Measurements from ENCODE around the gene PHF2.

Gene PHF2

DNA sequence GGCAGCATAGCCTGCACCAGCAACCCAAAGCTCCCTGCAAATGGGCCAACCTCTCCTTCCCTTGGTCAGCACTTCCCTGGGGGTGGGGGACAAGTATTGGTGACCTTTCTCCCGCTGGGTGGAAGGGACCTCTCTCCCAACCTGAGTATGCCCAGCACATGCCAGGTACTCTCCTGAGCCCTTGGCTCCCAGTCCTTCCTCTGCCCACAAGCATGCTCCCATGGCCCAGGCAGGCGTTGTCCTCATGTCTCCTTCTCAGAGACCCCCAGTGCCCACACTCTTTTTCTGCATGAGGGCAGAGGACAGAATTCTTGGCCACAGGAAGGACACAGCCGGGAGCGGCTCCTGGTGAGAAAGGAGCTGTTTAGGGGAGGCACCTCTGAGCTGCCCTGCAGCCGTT, 60.3 kb downstream of the PHF2 start:
- no peak for DNase-seq
- in situ Hi-C loops (cut with MboI; ENCODE audit: low pct_unique_long_range_greater_than_20kb, low sequenced_read_pairs) = no loop called here

DNA sequence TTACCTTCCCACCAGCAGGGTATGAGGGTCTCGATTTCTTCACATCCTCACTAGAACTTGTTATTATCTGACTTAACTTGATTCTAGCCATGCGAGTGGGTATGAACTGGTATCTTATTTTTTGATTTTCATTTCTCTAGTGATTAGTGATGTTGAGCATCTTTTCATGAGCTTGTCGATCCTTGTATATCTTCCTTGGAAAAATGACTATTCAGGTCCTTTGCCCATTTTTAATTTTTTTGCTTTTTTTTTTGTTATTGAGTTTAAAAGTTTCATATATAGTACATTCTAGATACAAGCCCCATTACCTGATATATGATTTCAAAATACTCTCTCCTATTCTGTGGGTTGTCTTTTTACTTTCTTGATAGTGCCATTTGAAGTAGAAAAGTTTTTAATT, 61.5 kb downstream of the PHF2 start:
- DNase-seq = no peak
- in situ Hi-C loops (cut with MboI; ENCODE audit: low pct_unique_long_range_greater_than_20kb, low sequenced_read_pairs) = no loop called here

- DNase-seq = no peak
- in situ Hi-C loops (cut with MboI; ENCODE audit: low pct_unique_long_range_greater_than_20kb, low sequenced_read_pairs) = no loop called here
These were observed 63.6 kb downstream of the PHF2 start for GRCh38 chr9:93640027-93640426.

- no peak for DNase-seq
- in situ Hi-C loops (cut with MboI; ENCODE audit: low pct_unique_long_range_greater_than_20kb, low sequenced_read_pairs) = no loop called here
These were observed 66.6 kb downstream of the PHF2 start for GRCh38 chr9:93642961-93643360.

GRCh38 chr9:93644397-93645088, 68.2 kb downstream of the PHF2 start:
- in situ Hi-C loops (cut with MboI; ENCODE audit: low pct_unique_long_range_greater_than_20kb, low sequenced_read_pairs) = no loop called here
- no peak for DNase-seq

- DNase-seq = no peak
- in situ Hi-C loops (cut with MboI; ENCODE audit: low pct_unique_long_range_greater_than_20kb, low sequenced_read_pairs) = no loop called here
These were observed 68.9 kb downstream of the PHF2 start for GRCh38 chr9:93645149-93645889.

DNA sequence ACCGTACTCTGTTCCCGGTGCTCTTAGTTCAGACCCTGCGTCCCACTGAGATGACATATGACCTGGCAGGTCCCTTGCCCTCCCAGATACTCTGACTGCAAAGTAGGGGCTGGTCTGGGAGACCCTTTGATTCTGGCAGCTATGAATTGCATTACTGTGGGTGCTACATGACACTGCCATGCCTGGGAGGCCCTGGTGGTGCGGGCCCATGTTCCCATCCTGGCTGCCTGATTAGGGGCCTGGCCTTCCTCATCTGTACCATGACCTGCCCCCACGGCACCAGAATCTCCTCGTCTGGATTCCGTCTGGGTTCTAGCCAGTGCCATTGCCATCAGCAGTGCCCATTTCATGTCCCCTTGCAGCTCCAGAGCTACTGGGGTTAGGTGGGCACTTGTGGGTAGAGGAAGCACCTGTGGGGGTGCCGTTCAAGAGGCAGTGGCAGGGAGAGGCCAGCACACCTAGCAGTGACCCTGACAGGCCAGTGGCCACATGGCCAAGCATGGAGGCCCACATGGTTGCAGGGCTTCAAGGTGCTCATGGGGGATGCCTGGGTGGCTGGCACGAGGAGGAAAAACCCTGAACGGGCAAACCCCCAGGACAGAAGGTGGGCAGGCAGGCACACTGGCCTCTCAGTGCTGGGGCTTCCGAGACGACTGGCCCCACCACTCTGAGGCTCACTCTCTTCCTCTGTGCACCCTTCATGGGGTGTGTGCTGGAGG, 69.7 kb downstream of the PHF2 start:
- in situ Hi-C loops (cut with MboI; ENCODE audit: low pct_unique_long_range_greater_than_20kb, low sequenced_read_pairs) = no loop called here
- no peak for DNase-seq

DNA sequence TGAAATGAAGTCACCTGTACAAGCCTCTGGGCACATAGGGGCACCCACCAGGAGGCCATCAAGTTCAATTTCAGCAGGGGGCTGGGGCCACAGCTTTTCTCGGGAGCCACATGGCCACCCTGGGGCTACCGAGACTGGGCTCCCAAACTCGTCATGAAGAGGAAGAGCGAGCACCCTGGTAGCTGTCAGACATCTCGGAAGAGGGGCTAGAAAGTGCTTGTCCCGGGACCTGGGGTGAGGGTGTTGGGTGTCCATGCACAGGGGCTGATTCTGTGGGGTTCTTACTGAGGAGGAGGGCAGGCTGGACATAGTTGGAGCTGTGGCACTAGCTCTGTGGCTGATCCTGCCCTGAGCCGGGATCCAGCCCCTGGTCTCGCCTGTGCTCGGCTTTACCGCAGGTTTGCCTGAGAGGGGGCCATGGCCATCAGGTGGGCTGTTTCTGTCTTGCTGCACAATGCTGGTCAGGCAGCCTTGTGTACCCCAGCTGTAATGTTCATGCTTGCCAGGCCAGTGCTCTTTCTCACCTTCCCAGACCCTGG, 70.3 kb downstream of the PHF2 start:
- in situ Hi-C loops (cut with MboI; ENCODE audit: low pct_unique_long_range_greater_than_20kb, low sequenced_read_pairs) = no loop called here
- no peak for DNase-seq

- in situ Hi-C loops (cut with MboI; ENCODE audit: low pct_unique_long_range_greater_than_20kb, low sequenced_read_pairs) = no loop called here
- no peak for DNase-seq
These were observed 71.8 kb downstream of the PHF2 start for GRCh38 chr9:93648181-93648580.

DNA sequence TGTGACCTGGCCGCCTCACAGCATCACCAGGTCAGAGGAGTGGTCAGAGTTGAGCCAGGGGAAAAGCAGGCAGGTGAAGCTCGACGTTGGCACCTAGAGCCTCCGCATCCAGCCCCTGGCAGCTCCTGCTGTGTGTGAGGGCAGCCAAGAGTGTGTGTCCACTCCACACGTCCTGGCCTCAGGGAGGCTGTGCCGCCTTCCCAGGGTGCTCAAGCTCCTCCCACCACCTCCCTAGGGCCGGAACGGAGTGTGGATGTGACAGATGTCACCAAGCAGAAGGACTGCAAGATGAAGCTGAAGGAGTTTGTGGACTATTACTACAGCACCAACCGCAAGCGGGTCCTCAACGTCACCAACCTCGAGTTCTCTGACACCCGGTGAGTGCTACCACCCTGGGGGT, 72.5 kb downstream of the PHF2 start:
- DNase-seq = no peak
- in situ Hi-C loops (cut with MboI; ENCODE audit: low pct_unique_long_range_greater_than_20kb, low sequenced_read_pairs) = no loop called here

DNA sequence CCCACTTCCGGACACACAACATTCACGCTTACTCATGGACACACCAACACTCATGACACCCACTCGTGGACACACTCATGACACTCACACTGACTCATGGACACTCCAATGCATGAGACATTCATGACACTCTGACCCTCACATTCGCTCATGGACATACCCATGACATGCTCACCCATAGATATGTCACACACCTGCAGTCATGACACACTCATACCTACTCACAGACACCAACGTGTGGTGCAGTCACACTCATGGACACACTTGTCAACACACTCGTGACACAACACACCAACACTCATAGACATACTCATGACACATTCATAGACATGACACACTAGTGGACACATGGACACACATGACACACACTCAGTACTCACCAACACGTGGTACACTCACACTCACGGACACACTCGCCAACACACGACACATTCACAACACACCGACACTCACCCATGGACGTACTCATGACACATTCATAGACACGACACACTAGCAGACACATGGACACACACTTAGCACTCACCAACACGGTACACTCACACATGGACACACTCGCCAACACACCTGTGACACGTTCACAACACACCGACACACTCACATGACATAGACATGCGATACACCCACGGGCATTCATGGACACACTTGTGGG, 73.4 kb downstream of the PHF2 start:
- in situ Hi-C loops (cut with MboI; ENCODE audit: low pct_unique_long_range_greater_than_20kb, low sequenced_read_pairs) = no loop called here
- no peak for DNase-seq

- DNase-seq = no peak
- in situ Hi-C loops (cut with MboI; ENCODE audit: low pct_unique_long_range_greater_than_20kb, low sequenced_read_pairs) = no loop called here
These were observed 74.1 kb downstream of the PHF2 start for GRCh38 chr9:93650448-93650847.

- in situ Hi-C loops (cut with MboI; ENCODE audit: low pct_unique_long_range_greater_than_20kb, low sequenced_read_pairs) = no loop called here
These were observed 75.2 kb downstream of the PHF2 start for GRCh38 chr9:93651521-93651950.

GRCh38 chr9:93652604-93653592, 76.5 kb downstream of the PHF2 start:
- in situ Hi-C loops (cut with MboI; ENCODE audit: low pct_unique_long_range_greater_than_20kb, low sequenced_read_pairs) = no loop called here
- DNase-seq = no peak

More at GRCh38 chr9:93651521-93651950, 75.2 kb downstream of the PHF2 start:
- no peak for DNase-seq

DNA sequence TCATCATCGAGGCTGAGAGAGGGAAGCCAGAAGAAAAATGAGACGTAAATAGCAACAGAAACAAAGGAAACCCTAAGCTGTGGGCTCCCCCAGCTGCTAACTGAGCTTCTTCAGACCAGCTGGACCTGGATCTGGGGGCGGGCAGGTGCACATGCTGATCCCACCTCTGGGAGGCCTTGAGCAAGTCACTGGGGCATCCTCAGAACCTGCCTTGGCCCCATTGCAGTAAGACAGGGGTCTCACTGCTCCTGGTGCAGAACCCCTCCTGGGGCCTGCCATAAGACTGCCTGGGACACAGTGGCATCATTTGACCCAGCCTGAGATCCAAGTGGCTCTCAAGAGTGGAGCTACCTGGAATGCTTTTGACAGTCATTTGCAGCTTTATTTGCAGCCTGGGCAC, 77.4 kb downstream of the PHF2 start:
- in situ Hi-C loops (cut with MboI; ENCODE audit: low pct_unique_long_range_greater_than_20kb, low sequenced_read_pairs) = no loop called here

DNA sequence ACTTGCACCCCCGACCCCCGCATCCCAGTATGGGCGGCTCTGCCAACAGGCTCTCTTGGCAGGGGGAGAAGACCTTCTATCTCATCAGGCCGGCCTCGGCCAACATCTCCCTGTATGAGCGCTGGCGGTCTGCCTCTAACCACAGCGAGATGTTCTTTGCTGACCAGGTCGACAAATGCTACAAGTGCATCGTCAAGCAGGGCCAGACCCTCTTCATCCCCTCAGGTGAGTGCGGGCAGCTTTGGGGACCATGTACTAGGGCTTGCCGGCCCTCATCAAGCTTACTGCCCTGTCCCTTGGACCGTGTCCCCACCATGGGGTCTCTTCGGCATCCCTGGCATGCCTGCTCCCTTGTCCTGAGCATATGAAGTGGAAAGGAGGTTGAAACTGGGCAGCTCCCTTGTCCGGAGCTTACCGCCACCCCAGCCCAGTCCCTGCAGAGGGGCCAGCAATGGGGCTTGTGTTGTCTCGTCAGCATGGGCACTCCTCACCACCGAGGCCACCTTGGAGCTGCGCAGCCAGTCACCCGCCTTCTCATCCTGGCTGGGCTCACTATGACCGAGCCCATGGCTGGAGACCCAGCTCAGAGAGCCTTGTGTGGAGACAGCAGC, 78.1 kb downstream of the PHF2 start:
- no peak for DNase-seq
- in situ Hi-C loops (cut with MboI; ENCODE audit: low pct_unique_long_range_greater_than_20kb, low sequenced_read_pairs) = no loop called here

More for the DNA sequence above, 77.4 kb downstream of the PHF2 start:
- DNase-seq = no peak

GRCh38 chr9:93655621-93656425, 79.4 kb downstream of the PHF2 start:
- in situ Hi-C loops (cut with MboI; ENCODE audit: low pct_unique_long_range_greater_than_20kb, low sequenced_read_pairs) = no loop called here
- no peak for DNase-seq
